ENCODE measurements around the gene CYP1A2. TPM values are rescaled to one million over a fixed set of nuclear protein-coding genes. Genes with fewer than 3 reads are reported as not detected.

CYP1A2 gene
- total RNA-seq, 2 experiments from 2014 or later, result not detected

DNA sequence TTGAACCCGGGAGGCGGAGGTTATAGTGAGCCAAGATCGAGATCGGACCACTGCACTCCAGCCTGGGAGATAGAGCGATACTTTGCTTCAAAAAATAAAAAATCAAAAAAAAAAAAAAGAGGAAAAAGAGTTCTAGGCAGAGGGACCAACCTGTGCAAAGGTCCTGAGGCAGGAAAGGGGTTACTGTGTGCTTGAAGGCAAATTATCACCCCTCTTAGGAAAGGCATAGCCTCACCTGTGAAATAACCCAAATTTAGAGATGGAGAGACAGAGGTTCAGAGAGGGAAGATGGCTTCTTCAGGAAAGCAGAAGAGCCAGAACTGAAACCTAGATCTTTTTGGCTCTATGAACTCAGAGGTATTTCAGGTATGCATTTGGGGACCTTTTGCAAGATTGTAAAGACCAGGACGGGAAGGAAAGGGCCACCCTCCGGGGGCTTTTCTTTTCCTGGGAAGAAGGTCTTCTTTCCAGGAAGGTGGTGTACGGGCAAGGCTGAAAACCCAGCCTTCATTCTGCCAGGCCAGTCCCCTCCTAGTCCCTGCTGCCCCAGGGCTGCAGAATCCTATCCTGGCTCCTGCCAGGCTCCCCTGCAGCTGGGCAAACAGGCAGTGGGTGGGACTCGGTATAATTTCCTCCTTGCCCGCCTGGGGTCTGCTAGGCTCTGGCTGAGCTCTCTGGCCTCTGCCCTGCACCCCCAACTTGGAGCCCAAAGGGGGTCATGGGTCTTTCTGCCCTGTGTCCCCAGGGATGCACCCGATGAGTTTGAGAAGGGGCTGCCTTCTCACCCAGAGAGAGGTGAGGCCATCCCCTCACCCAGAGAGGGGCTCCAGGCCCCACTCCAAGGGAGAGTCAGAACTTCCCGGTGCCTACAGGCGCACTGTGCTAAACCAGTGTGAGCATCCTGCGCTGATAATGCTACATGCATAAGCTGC is 18.8 kb downstream of the CYP1A2 start:
- ATAC-seq (no peak), DNase-seq (no peak)
- TF ChIP-seq, protein P1, sequence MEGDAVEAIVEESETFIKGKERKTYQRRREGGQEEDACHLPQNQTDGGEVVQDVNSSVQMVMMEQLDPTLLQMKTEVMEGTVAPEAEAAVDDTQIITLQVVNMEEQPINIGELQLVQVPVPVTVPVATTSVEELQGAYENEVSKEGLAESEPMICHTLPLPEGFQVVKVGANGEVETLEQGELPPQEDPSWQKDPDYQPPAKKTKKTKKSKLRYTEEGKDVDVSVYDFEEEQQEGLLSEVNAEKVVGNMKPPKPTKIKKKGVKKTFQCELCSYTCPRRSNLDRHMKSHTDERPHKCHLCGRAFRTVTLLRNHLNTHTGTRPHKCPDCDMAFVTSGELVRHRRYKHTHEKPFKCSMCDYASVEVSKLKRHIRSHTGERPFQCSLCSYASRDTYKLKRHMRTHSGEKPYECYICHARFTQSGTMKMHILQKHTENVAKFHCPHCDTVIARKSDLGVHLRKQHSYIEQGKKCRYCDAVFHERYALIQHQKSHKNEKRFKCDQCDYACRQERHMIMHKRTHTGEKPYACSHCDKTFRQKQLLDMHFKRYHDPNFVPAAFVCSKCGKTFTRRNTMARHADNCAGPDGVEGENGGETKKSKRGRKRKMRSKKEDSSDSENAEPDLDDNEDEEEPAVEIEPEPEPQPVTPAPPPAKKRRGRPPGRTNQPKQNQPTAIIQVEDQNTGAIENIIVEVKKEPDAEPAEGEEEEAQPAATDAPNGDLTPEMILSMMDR (IDR thresholded peaks at IDR 0.05), result no peak
- H3K4me1 Mint-ChIP-seq (ENCODE audit: low read depth), result peaks cover 25% of the 10 kb centered on the region
- POLR2A ChIA-PET, result interaction anchor here (1.1 to 21.2 kb wide), 4 partner anchors 10 to 33 kb away, joined by 4 to 410 read pairs (median 20); partner anchors contain the start of gene CSK
- CTCF ChIA-PET, result interaction anchor here (0.9 to 30.3 kb wide), 30 partner anchors 9 to 395 kb away, joined by 3 to 1327 read pairs (median 8); partner anchors contain the start of genes CLK3, CPLX3, CSK and CYP1A2
- H3K9me3 Mint-ChIP-seq, result no peaks in the 10 kb centered on the region
- no peaks in the 10 kb centered on the region for H3K36me3 Mint-ChIP-seq (ENCODE audit: low read depth)
- no peak overlapping the region for H3K27ac Mint-ChIP-seq
- no peak overlapping the region for H3K4me3 Mint-ChIP-seq
- intact Hi-C loops (cut with micrococcal nuclease), result no loop called here
- peaks cover 2% of the 10 kb centered on the region for H3K27me3 Mint-ChIP-seq

DNA sequence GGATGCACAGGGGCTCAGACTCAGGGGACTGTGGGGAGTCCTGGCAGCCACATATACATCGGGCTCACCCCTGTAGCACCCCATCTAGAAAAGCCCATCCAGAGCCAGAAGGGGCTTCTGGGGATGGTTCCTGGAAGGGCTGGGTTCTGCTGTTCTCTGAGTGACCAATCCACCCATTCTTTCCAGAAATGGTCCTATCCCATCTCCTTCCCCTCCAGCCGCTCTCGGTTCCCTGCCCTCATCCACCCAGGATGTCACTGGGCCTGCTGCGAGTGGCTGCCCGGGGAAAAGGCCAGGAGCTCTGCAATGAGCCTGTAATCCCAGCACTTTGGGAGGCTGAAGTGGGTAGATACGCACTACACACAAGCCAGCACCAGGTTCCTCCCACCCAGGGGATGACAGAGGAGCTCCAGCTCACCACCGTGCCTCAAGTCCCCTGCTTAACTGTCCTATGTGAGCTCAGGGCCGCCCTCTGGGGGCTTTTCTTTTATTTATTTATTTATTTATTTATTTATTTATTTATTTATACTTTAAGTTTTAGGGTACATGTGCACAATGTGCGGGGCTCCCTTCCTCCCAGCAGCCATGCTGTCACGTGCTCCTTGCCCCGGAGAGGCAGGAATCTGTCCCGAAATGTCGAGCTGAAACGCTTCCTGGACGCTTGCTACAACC is 19.6 kb downstream of the CYP1A2 start:
- peak; percentile 18 for ATAC-seq

DNA sequence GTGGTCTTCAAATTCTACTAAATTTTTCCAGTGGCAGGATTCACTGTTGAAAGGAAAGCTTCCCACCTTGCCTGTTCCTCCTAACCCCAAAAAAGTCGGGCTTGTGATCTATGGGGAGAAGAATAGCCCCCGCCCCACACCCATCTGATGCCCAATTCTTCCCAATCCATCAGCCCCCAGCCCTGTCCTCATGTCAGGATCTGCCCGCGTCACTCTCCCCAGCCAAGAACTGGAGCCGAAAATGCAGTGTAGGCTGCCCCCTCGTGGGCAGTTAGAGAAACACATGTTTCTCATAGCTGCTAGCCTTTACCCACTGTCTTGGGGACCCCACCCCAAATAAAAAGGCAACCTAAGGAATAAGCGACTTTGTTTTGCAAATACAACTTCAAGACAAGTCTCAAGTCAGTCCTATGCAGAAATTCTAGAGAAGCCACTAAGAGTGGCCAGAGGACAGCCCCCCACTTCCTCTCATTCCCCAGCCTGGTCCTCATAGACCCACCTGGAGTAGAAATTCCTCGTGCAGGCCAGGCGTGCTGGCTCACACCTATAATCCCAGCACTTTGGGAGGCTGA is 20.2 kb downstream of the CYP1A2 start:
- peaks cover 2% of the 10 kb centered on the region for H3K27me3 Mint-ChIP-seq
- peak overlapping the region; percentile 19 for H3K4me3 Mint-ChIP-seq
- ChIA-PET POLR2A (interaction anchor here (1.0 to 21.2 kb wide), 10 partner anchors 8 to 152 kb away, joined by 3 to 410 read pairs (median 6); partner anchors contain the start of gene CSK), CTCF (interaction anchor here (0.6 to 30.3 kb wide), 54 partner anchors 11 to 397 kb away, joined by 3 to 1327 read pairs (median 5); partner anchors contain the start of genes CLK3, CPLX3, CSK and CYP1A2)
- peak; percentile 74 for DNase-seq
- H3K4me1 Mint-ChIP-seq (ENCODE audit: low read depth), result peaks cover 24% of the 10 kb centered on the region
- H3K27ac Mint-ChIP-seq, result peak overlapping the region; percentile 44
- peak; percentile 59 for ATAC-seq
- H3K9me3 Mint-ChIP-seq, result no peaks in the 10 kb centered on the region
- no peaks in the 10 kb centered on the region for H3K36me3 Mint-ChIP-seq (ENCODE audit: low read depth)
- intact Hi-C loops (cut with micrococcal nuclease), result loop anchor here (1.0 kb wide), 1 partner anchor 134 kb away; no protein-coding TSS in a partner anchor
- TF ChIP-seq, protein P1 (IDR thresholded peaks at IDR 0.05), result peak; percentile 85

More for the DNA sequence above, 19.6 kb downstream of the CYP1A2 start:
- H3K36me3 Mint-ChIP-seq (ENCODE audit: low read depth), result no peaks in the 10 kb centered on the region
- H3K9me3 Mint-ChIP-seq, result no peaks in the 10 kb centered on the region
- peak overlapping the region; percentile 44 for H3K27ac Mint-ChIP-seq
- H3K4me3 Mint-ChIP-seq, result peak overlapping the region; percentile 19
- ChIA-PET CTCF (interaction anchor here (0.7 to 30.3 kb wide), 42 partner anchors 10 to 396 kb away, joined by 3 to 1327 read pairs (median 6); partner anchors contain the start of genes CLK3, CPLX3, CSK and CYP1A2), POLR2A (interaction anchor here (1.0 to 21.2 kb wide), 10 partner anchors 8 to 151 kb away, joined by 3 to 410 read pairs (median 6); partner anchors contain the start of gene CSK)
- peaks cover 2% of the 10 kb centered on the region for H3K27me3 Mint-ChIP-seq
- DNase-seq, result no peak
- TF ChIP-seq, protein P1 (IDR thresholded peaks at IDR 0.05), result no peak
- intact Hi-C loops (cut with micrococcal nuclease), result no loop called here
- H3K4me1 Mint-ChIP-seq (ENCODE audit: low read depth), result peaks cover 18% of the 10 kb centered on the region

DNA sequence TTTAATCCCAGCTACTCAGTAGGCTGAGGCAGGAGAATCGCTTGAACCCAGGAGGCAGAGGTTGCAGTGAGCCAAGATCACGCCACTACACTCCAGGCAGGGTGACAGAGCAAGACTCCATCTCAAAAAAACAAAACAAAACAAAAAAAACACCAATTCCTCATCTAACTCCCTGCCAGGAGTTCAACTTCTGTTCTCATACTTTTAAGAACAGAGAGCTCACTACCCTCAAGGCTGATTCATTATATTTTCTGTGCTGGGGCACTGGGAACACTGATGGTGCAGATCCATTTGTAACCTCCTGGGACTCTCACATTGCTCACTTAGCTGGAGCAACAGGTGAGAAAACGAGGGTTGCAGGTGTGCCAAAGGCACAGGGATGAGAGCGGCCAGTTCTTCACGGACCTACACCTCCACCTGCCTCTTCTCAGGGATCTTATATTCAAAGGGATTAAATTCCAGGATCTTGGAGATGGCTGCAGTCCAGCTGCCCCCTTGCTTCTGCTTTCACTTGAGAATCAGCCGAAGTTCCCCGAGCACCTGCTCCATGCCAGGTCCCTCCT is 20.9 kb downstream of the CYP1A2 start:
- no peak overlapping the region for H3K27ac Mint-ChIP-seq
- H3K36me3 Mint-ChIP-seq (ENCODE audit: low read depth), result no peaks in the 10 kb centered on the region
- peaks cover 29% of the 10 kb centered on the region for H3K4me1 Mint-ChIP-seq (ENCODE audit: low read depth)
- CTCF ChIA-PET, result interaction anchor here (0.6 to 30.3 kb wide), 59 partner anchors 8 to 400 kb away, joined by 3 to 1327 read pairs (median 4); partner anchors contain the start of genes CLK3, CPLX3, CSK and CYP1A1
- H3K9me3 Mint-ChIP-seq, result no peaks in the 10 kb centered on the region
- no peak overlapping the region for H3K4me3 Mint-ChIP-seq
- intact Hi-C loops (cut with micrococcal nuclease), result loop anchor here (1.0 to 2.0 kb wide), 2 partner anchors 31 to 134 kb away; no protein-coding TSS in a partner anchor
- TF ChIP-seq, protein P1 (IDR thresholded peaks at IDR 0.05), result no peak
- POLR2A ChIA-PET, result interaction anchor here (0.6 to 21.2 kb wide), 11 partner anchors 8 to 169 kb away, joined by 3 to 410 read pairs (median 7); partner anchors contain the start of gene CSK
- DNase-seq (no peak), ATAC-seq (no peak)
- H3K27me3 Mint-ChIP-seq, result peaks cover 2% of the 10 kb centered on the region

Data from activated CD8-positive, alpha-beta T cell treated with anti-CD3 and anti-CD28 coated beads for 36 hours (primary cell).